A673 (cell line): ENCODE results near the gene TBPL1.

Source experiments
- CTCF ChIP-seq: fragments of 300-800, 200-600 bp; sonication (generic); conservative IDR thresholded peaks from 2 replicates; pipeline ENCODE4 v1.5.1; 2017; ENCODE audit warnings: low read depth, mild to moderate bottlenecking, antibody characterized with exemption, low read length, moderate library complexity, mixed read lengths
- EZH2 ChIP-seq: fragments of 200-600 bp; sonication (generic); IDR thresholded peaks from 2 replicates; pipeline ENCODE4 v1.6.1; 2017; ENCODE audit warnings: borderline replicate concordance, low read depth, mild to moderate bottlenecking, mixed read lengths, antibody characterized with exemption, low read length; ENCODE audit not compliant: poor library complexity, severe bottlenecking

DNA sequence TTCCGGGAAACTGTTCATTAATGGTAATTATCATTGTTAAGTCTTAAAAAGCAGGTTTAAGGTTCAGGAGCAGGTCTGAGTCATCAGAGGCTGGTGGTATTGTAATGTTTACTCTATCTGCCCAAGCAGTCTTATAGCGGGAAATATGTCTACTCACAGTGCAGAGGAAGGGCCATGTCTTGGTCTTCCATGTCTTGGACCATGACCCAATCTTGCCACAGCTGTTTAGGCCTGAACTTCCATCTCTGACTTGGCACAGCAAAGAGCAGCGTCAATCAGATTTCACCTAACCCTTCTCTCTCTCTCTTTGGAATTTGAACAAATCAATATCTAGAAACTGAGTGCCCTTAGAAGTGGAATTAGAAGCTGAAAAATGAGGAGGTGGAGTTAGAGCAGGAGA lies 73.6 kb downstream of the TBPL1 start:
- TF ChIP-seq EZH2 = no peak
- no peak for TF ChIP-seq CTCF
